K562 (cell line): ENCODE data around the gene ZNF587. TPM values are rescaled to one million over a fixed set of nuclear protein-coding genes. Genes with fewer than 3 reads are reported as not detected.

Source experiments
- CBX2 ChIP-seq: fragments of 200-600 bp; sonication (generic); IDR thresholded peaks from one replicate; pipeline ENCODE4 v1.6.1; 2012; ENCODE audit warnings: mild to moderate bottlenecking, low read length, inconsistent platforms; ENCODE audit not compliant: insufficient read depth, poor library complexity, severe bottlenecking
- CC2D1A ChIP-seq: fragments of 450-650 bp; IDR thresholded peaks from 2 replicates; pipeline ENCODE4 v1.6.1; 2017; ENCODE audit warnings: mild to moderate bottlenecking
- CREB1 ChIP-seq, 2 experiments: sonication (generic) in 1 of 2; formaldehyde crosslinking in 1 of 2; IDR thresholded peaks; 2 replicates each; pipeline versions ENCODE4 v1.6.1 to v1.8.0; 2012 to 2022; ENCODE audit warnings: inconsistent platforms in 1 of 2, mild to moderate bottlenecking in 1 of 2, missing genetic modification reagents in 1 of 2, moderate library complexity in 1 of 2
- ERF ChIP-seq: fragments of 450-650 bp; formaldehyde crosslinking; IDR thresholded peaks from 2 replicates; pipeline ENCODE4 v1.4.0; 2020; ENCODE audit warnings: mild to moderate bottlenecking, mixed read lengths
- GABPB2 ChIP-seq: fragments of 250-450 bp; sonication (Bioruptor Pico); conservative IDR thresholded peaks from 2 replicates; pipeline ENCODE4 v1.5.1; 2021; ENCODE audit warnings: mild to moderate bottlenecking
- HINFP ChIP-seq: fragments of 450-650 bp; conservative IDR thresholded peaks from 2 replicates; pipeline ENCODE4 v1.6.1; 2016; ENCODE audit warnings: missing genetic modification characterization, low read depth, mild to moderate bottlenecking, control low read depth, missing compliant biosample characterization
- HOXB6 ChIP-seq: fragments of 250-450 bp; sonication (Bioruptor Pico); IDR thresholded peaks from 2 replicates; pipeline ENCODE4 v1.5.1; 2022; ENCODE audit warnings: mild to moderate bottlenecking, borderline replicate concordance
- IFI16 ChIP-seq: fragments of 250-450 bp; sonication (Bioruptor Pico); IDR thresholded peaks from 2 replicates; pipeline ENCODE4 v2.1.2; 2022; ENCODE audit warnings: mild to moderate bottlenecking, inconsistent platforms
- KDM5B ChIP-seq: fragments of 200-600 bp; sonication (generic); IDR thresholded peaks from 2 replicates; pipeline ENCODE4 v1.6.1; 2012; ENCODE audit warnings: low read depth, mild to moderate bottlenecking, moderate library complexity, low read length, control low read depth, inconsistent platforms; ENCODE audit not compliant: insufficient replicate concordance
- NFE2 ChIP-seq: IDR thresholded peaks from 2 replicates; pipeline ENCODE4 v1.6.1; 2014; ENCODE audit warnings: antibody characterized with exemption, low read depth
- POLR2B ChIP-seq: fragments of 450-650 bp; IDR thresholded peaks from 2 replicates; pipeline ENCODE4 v1.6.1; 2018; ENCODE audit warnings: low read depth; ENCODE audit not compliant: partially characterized antibody
- SUPT5H ChIP-seq: fragments of 450-650 bp; IDR thresholded peaks from 2 replicates; pipeline ENCODE4 v1.6.1; 2016
- TCF7 ChIP-seq: sonication (generic); IDR thresholded peaks from 2 replicates; pipeline ENCODE4 v1.6.1; 2016; ENCODE audit warnings: antibody characterized with exemption, borderline replicate concordance
- ZBTB33 ChIP-seq: sonication (generic); formaldehyde crosslinking; IDR thresholded peaks from 2 replicates; pipeline ENCODE4 v1.8.1; 2023; ENCODE audit warnings: mild to moderate bottlenecking, missing genetic modification reagents
- ZNF121 ChIP-seq: sonication (generic); formaldehyde crosslinking; conservative IDR thresholded peaks from 2 replicates; pipeline ENCODE4 v1.8.0; 2022; ENCODE audit warnings: missing genetic modification reagents
- polyA plus RNA-seq, 8 experiments: library from polyadenylated mRNA; depleted of rRNA in 4 of 8; stranded (reverse) in 5 of 8; unstranded in 3 of 8; fragments of >200 nt; fragmentation: Nextera tagmentation in 2 of 8; fragmentation: Illumina TruSeq in 1 of 8; extraction: Ambion mirVana in 2 of 8; extraction: Trizol in 1 of 8; gene quantifications; 2 replicates each; pipeline versions ENCODE4 v1.2.1 to v1.2.3, GENCODE V29; 2011 to 2014; ENCODE audit warnings: inconsistent platforms in 1 of 8, missing spikeins in 1 of 8
- total RNA-seq, 7 experiments: library from RNA; depleted of rRNA in 6 of 7; stranded (reverse); fragments of >200 nt in 6 of 7; fragmentation: Illumina TruSeq in 2 of 7; extraction: Trizol in 2 of 7; gene quantifications; 2 replicates each; pipeline versions ENCODE4 v1.2.1 to v1.2.3, GENCODE V29; 2011 to 2021; ENCODE audit warnings: low replicate concordance in 1 of 7
- TF ChIP-seq, protein P1 (sequence below): sonication (generic); IDR thresholded peaks from 2 replicates; pipeline ENCODE4 v1.6.1; 2016
- TF ChIP-seq, protein P2 (sequence below): fragments of 200-800 bp; sonication (Bioruptor generic); IDR thresholded peaks from 2 replicates; pipeline ENCODE4 v1.6.1; 2017; ENCODE audit warnings: missing genetic modification characterization, missing compliant biosample characterization
- TF ChIP-seq, protein P3 (sequence below): sonication (generic); formaldehyde crosslinking; IDR thresholded peaks from 2 replicates; pipeline ENCODE4 v1.8.0; 2022; ENCODE audit warnings: mild to moderate bottlenecking, missing genetic modification reagents, borderline replicate concordance

Gene ZNF587
- total and polyA plus RNA-seq, 9 of the 15 experiments (the other 6 are each of a cell fraction or from before 2014, with no cell fraction given): 3.2 to 42.0 (median 24.9) TPM

DNA sequence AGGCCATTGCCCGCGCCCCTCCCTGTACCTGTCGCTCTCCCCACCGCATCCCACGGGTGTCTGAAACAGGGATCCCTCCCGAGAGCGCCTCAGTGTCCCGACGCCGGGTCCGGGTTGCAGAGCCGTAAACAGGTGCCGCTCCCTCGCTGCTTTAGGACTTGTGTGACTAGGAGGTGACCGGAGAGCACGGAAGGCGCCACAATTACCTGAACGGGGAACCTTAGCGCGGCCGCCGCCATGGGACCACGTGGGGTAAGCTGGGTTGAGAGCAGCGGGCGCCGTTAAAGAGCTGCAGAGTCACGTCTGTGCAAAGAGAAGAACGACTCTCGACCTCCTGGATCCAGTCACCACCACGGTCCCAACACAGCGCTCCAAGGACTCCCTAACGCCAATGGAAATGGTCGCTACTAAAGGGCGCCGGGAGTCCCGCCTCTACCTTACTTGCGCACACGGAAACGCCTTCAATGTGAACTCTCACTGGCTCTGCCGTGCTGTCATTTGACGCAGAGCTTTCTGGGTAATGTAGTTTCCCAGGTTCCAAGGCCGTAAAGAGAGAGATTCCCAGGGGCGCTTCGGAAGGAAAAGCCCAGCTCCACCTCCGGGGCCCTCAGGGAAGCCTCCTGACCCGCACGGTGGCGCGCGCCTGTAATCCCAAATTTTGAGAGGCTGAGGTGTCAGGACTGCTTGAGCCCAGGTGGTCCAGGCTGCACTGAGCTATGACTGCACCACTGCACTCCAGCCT lies 35.0 kb upstream of the ZNF587 start, which contains the start of gene ZNF552 (continued):
- 0 out of 2 replicates have a peak, but pooled peaks have one; percentile 18 for TF ChIP-seq HINFP
- TF ChIP-seq CC2D1A: peak; percentile 50; the same call in 1 of the 2 replicates
- no peak for TF ChIP-seq ZNF121 (CRISPR knock-in tag)
- TF ChIP-seq KDM5B: peak; percentile 83
- 0 out of 2 replicates have a peak, but pooled peaks have one; percentile 1 for TF ChIP-seq NFE2
- no peak for TF ChIP-seq IFI16 (CRISPR knock-in tag)
- 0 out of 2 replicates have a peak, but pooled peaks have one; percentile 14 for TF ChIP-seq ERF
- TF ChIP-seq HOXB6 (CRISPR knock-in tag): no peak
- no peak for TF ChIP-seq CBX2
- TF ChIP-seq POLR2B: peak; percentile 81
- TF ChIP-seq CREB1 (IDR thresholded peaks at IDR 0.05): peak; percentile 83
- peak; percentile 85 for TF ChIP-seq CREB1 (CRISPR knock-in tag; IDR thresholded peaks at IDR 0.05)
- TF ChIP-seq TCF7: no peak
- no peak for TF ChIP-seq GABPB2
- peak; percentile 89 for TF ChIP-seq SUPT5H
- TF ChIP-seq, protein P1, sequence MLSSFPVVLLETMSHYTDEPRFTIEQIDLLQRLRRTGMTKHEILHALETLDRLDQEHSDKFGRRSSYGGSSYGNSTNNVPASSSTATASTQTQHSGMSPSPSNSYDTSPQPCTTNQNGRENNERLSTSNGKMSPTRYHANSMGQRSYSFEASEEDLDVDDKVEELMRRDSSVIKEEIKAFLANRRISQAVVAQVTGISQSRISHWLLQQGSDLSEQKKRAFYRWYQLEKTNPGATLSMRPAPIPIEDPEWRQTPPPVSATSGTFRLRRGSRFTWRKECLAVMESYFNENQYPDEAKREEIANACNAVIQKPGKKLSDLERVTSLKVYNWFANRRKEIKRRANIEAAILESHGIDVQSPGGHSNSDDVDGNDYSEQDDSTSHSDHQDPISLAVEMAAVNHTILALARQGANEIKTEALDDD: no peak
- TF ChIP-seq, protein P2, sequence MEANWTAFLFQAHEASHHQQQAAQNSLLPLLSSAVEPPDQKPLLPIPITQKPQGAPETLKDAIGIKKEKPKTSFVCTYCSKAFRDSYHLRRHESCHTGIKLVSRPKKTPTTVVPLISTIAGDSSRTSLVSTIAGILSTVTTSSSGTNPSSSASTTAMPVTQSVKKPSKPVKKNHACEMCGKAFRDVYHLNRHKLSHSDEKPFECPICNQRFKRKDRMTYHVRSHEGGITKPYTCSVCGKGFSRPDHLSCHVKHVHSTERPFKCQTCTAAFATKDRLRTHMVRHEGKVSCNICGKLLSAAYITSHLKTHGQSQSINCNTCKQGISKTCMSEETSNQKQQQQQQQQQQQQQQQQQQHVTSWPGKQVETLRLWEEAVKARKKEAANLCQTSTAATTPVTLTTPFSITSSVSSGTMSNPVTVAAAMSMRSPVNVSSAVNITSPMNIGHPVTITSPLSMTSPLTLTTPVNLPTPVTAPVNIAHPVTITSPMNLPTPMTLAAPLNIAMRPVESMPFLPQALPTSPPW (CRISPR knock-in tag): no peak
- TF ChIP-seq, protein P3, sequence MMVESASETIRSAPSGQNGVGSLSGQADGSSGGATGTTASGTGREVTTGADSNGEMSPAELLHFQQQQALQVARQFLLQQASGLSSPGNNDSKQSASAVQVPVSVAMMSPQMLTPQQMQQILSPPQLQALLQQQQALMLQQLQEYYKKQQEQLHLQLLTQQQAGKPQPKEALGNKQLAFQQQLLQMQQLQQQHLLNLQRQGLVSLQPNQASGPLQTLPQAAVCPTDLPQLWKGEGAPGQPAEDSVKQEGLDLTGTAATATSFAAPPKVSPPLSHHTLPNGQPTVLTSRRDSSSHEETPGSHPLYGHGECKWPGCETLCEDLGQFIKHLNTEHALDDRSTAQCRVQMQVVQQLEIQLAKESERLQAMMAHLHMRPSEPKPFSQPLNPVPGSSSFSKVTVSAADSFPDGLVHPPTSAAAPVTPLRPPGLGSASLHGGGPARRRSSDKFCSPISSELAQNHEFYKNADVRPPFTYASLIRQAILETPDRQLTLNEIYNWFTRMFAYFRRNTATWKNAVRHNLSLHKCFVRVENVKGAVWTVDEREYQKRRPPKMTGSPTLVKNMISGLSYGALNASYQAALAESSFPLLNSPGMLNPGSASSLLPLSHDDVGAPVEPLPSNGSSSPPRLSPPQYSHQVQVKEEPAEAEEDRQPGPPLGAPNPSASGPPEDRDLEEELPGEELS (CRISPR knock-in tag): peak; percentile 78; the same call in 1 of the 2 replicates
- TF ChIP-seq ZBTB33: 0 out of 2 replicates have a peak, but pooled peaks have one; percentile 13
